Stimulated activated CD8-positive, alpha-beta memory T cell treated with anti-CD3 and anti-CD28 coated beads, Interleukin-7, amount 100 ng/mL, for 4 hours (primary cell): ENCODE results near the gene SEC14L1.
"Not testable (repeated sequence)": the region's sequence is repeated elsewhere in the genome, so short reads cannot be mapped to it uniquely, and the experiment has no call there.

Experiments used
- DNase-seq, 2 donors: peaks; one replicate each; pipeline ENCODE4 v3.0.0-alpha.2; 2020; ENCODE audit warnings: low read depth in 2 of 2

The SEC14L1 gene

GRCh38 chr17:77140878-77141767, at the start of gene SEC14L1:
TSS of gene SEC14L1 (plus strand) at chr17:77140969. CDS start at chr17:77143597, 2,628 bp downstream.
- peak in 1 of 2 donors; percentile 15 for DNase-seq

GRCh38 chr17:77092025-77092424, 48.7 kb upstream of the SEC14L1 start:
- DNase-seq: no peak

- no peak for DNase-seq
Measured at GRCh38 chr17:77095461-77095860, 45.3 kb upstream of the SEC14L1 start.

GRCh38 chr17:77096570-77097214, 44.1 kb upstream of the SEC14L1 start:
- no peak for DNase-seq

GRCh38 chr17:77097631-77098180, 43.1 kb upstream of the SEC14L1 start:
- no peak for DNase-seq

GRCh38 chr17:77098884-77099545, 41.8 kb upstream of the SEC14L1 start:
- no peak for DNase-seq

GRCh38 chr17:77099997-77100396, 40.8 kb upstream of the SEC14L1 start:
- DNase-seq: no peak

- DNase-seq: no peak
Measured at GRCh38 chr17:77101521-77102410, 39.0 kb upstream of the SEC14L1 start.

- DNase-seq: not testable (repeated sequence)
Measured at GRCh38 chr17:77102411-77103134, 38.2 kb upstream of the SEC14L1 start.

GRCh38 chr17:77105706-77106105, 35.1 kb upstream of the SEC14L1 start:
- no peak for DNase-seq

GRCh38 chr17:77106874-77107358, 33.9 kb upstream of the SEC14L1 start:
- DNase-seq: no peak

GRCh38 chr17:77107506-77108433, 33.0 kb upstream of the SEC14L1 start:
- peak; percentile 75 to 85 for DNase-seq

- no peak for DNase-seq
Measured at GRCh38 chr17:77109159-77109759, 31.5 kb upstream of the SEC14L1 start.

GRCh38 chr17:77109764-77110359, 30.9 kb upstream of the SEC14L1 start:
- DNase-seq: no peak

GRCh38 chr17:77111165-77111933, 29.4 kb upstream of the SEC14L1 start:
- not testable (repeated sequence) for DNase-seq

GRCh38 chr17:77111934-77112296, 28.9 kb upstream of the SEC14L1 start:
- DNase-seq: no peak

GRCh38 chr17:77115510-77115909, 25.3 kb upstream of the SEC14L1 start:
- DNase-seq: no peak

- DNase-seq: no peak
Measured at GRCh38 chr17:77115947-77116346, 24.8 kb upstream of the SEC14L1 start.
